GM18526 (cell line): ENCODE measurements around the gene SAP25.

Experiments used
- POLR2A ChIP-seq: IDR thresholded peaks from 3 replicates; pipeline ENCODE4 v1.6.1; 2011; ENCODE audit not compliant: insufficient read length; ENCODE audit errors: extremely low read depth

The SAP25 gene

DNA sequence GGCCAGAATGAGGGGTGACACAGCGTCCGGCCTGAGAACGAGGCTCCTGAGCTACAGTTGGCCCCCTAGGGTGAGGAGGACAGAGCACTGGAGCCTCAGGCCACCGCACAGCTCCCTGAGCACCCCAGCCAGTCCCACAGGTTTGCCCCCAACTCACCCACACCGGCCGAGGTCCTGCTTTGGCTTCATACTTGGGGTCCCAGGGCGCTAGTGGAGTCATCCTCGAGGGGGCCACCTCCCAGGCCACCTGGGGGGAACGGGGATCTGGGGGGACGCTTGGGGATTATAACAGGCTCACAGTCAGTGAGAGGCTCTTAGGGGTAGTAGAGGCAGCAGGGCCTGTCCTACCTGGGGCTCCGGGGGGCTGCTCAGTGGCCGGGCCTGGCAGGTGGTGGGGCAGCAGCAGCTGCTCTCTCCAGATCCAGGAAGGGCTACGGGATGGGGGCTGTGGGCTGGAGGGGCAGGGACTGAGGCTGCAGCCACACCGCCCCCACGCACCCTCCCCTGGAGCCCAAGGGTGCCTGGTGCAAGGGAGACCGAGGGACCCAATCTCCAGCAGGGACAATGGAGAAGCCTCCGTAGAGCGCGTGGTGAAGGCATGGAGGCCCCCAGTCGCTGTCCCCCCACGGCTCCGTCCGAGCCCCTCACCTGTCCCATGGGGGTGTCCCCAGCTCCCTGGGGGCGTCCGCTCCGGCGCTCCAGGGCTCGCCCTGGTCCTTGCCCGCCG is 588 bp downstream of the SAP25 start:
- no peak for TF ChIP-seq POLR2A

DNA sequence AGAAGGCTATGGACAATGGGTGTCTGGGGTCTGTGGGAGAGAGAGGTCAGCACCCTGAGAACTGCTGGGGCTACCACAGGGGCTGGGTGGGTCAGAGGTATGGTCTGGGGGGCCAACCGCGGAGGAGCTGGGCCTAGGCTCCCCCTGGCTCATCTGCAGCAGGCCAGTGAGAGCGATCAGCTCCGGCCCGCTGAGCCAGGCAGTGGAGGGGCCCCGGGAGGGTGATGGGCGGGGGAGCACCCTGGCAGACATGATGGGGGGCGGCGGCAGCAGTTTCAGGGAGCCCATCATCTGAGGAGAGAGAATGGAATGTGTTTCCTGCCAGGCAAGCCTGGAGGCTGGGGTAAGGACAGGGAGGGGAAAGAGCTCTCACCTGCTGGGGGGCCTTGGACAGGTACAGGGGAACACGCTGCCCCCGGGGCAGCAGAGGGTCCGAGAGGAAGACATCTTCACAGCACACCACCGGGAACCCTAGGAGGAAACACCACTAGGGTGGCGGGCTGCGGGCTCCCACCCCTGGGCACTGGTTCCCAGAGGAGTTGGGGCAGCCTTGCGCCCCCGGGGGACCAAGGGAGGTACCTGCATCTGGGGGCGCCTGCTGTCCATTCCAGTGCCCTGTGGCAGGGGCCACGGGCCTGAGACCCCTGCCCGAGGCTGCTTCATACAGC is 1.3 kb downstream of the SAP25 start:
- TF ChIP-seq POLR2A, result no peak

DNA sequence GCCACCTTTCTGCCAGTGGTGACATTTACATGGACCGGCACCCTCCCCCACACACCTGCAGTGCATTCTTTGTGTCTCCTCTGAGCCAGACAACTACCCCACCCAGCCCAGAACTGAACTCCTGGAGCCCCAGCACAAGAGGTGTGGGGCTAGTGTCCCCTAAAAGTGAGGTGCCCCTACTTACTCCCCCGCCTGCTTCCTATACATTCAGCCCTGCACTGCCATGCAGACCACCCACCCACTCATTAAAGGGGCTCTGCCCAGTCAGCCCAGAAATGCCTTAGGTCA is 1.9 kb downstream of the SAP25 start:
- TF ChIP-seq POLR2A, result no peak

DNA sequence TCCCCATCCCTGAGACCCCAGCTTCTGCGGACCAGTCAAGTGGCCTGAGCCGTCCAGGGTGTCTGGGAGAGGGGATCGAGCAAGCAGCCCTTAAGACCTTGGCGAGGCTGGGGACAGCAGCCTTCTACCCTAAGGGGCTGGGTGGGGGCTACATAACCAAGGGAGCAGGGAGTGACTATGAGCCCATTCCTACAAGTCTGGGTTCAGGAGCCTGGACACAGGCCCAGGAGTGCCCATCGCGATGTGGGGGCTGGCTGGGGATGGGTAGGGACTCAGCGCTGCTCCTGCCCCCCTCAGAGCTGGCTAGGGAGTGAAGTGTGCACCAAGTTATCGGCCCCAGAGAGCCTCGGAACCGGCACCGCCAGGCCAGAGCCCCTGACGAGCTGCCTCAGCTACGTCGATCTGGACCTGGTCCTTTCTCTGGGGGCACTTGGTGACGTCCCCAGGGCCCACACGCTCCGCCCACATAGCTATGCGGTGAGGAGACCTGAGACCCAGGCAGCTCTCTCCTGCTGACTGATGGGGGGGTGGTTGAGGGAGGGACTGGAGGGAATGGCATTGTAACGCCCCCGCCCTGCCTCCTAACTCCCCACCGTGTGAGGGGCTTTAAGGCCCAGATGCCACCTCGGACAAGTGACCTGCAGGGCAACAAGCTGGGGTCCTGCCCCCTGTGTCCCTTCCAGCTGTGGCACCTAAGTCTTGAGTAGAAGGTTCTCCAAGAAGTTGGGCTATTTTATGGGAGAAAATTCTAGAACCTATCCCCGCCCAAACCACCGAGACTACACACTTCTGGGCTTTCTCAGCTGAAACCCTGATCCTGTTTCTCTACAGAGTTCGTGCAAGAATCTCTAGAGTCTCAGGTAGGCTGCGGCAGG is 2.5 kb downstream of the SAP25 start:
- TF ChIP-seq POLR2A, result no peak

DNA sequence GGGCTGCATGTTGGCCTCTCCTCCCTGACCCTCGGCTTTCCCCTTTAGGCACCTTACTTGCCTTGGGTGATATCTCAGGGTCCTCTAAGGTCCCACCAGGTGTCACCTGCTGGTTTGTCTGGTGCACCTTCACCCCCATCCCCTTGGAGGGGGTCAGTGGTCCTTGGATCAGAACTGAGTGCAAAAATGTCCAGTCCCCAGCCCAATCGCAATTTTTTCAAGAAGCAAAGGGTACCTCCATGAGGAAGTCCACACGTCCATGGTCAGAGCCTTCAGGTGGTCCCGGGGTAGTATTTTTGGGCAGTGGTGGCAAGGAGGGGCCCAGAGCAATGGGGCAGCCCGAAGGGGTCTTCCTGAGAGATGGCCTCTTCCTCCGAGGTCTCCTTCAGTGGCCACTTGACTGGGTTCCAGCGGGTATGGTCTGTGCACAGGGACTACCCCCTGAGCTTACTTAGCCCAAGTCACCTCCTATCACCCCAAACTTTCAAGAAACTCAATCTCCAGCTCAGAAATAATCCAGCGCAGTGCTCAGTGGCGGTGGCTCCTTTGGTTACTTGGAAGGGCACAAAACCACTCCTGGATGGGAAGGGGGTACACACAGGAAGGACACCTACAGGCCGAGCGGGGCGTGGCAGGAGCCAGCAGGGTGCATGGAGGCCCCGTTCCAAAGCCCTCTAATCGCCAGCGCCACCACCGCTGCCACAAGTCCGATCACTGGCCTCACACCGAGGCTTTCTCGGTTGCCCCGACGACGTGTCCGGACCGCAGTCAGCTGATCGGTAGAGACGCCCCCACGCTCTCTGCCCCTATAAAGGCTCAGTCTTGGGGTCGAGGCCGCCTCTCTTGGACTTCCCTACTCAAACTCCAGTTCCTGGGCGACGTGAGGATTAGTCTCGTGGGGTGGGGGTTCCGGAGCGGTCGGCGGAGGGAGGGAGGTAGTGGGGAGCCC is 4.5 kb downstream of the SAP25 start:
- TF ChIP-seq POLR2A, result no peak

DNA sequence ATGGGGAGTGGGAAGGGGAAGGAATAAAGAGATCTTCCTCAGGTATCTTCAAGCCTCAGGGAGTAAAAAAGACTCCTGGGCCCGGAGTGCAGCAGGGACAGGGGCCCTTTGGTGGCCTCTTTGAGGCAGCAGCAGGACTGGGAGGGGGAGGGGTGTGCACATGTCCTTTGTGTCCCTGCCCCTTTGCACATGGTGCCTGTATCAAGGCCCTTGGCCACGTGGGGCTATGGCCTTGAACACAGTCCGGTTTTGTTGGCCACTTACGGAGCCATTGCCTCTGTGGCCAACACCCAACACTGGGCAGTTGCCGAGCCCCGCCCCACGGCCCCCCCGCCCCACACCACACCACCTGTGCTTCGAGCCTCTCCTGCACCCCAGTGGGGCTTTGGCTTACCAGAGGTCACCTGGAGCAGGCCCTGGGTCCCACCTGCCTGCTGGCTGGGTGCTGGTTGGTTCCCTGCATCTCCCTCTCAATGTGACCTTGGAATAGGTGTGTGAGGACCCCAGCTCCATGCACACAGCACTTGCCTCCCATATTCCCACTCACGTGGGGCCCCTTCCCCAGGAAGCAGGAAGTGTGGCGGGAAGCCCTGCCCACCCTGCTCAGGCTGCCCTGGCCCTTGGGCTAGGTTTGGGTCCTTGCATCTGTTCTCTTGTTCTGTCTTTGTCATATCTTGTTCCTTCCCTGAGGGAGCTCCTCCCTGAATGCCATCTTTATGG is 5.4 kb downstream of the SAP25 start:
- peak; percentile 12 for TF ChIP-seq POLR2A

DNA sequence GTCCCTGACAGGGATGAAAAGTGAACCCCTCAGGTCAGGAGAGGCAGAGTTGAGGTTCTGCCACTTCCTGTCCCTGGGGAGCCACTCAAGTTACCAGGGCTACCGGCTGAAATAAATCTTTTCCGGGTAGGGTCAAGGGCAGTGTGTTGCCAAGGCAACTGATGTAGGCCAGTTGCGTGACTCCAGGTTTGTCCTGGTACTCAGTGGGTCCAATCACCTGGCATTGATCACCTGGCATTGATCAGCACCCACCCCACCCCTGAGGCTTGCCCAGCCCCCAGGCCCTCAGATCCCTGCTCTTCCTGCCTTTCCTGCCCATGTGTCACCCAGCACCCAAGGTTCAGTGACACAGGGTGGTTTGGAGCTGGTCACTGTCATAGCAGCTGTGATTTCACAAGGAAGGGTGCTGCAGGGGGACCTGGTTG is 5.9 kb downstream of the SAP25 start:
- no peak for TF ChIP-seq POLR2A

DNA sequence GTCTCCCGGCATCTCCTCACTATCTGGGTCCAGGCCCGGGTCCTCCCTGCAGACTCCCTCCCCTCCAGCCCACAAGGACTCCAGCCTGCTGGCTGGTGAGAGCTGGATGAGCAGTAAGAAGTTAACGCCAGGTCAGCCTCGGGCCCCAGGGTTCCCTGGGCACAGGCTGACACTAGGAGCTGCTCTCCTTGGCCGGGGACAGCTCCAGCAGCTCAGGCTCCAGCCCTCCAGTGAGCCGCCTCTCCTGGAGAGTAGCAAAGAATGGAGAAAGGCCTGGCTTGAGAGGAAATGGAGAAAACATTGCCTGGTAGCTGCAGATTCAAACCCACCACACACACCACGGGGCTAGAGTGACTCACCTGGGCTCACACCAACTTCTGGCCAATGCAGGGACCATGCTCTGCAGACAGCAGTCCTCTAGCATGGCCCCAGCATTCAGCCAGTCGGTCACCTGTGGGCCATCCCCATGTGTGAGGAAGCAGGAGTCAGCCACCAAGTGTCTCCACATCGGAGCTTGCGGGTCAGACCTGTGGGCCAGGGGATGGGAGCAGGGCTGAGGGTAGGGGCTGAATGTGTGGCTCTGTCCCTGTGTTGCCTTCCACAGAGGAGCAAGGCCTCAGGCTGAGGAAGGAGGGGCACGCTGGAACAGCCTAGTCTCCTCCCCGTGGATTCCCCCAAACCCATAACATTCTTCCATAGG is 6.5 kb downstream of the SAP25 start:
- no peak for TF ChIP-seq POLR2A

DNA sequence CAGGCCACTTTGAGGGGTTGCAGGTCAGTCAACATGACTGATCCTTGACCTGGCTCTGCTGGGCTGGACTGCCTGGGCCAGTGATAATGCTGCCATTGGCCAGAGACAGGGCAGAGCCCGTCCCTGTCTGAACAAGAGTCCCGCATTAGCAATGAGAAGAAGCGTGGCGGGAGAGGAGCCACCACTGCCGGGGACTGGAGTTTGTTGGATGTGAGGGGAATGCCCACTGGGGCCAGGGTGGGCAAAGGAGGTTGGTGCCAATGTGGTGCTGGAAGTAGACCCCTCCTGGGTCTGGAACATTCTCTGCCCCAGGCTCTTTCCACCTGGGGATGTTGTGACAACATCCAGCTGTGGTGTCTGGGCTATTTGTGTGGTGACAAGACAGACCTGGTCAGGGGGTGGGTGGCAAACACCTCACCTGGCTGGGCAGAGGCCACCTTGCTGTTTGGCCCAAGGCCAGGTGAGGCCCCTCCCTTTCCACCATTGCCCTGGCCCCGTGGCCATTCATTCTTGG is 7.6 kb downstream of the SAP25 start:
- TF ChIP-seq POLR2A, result no peak

DNA sequence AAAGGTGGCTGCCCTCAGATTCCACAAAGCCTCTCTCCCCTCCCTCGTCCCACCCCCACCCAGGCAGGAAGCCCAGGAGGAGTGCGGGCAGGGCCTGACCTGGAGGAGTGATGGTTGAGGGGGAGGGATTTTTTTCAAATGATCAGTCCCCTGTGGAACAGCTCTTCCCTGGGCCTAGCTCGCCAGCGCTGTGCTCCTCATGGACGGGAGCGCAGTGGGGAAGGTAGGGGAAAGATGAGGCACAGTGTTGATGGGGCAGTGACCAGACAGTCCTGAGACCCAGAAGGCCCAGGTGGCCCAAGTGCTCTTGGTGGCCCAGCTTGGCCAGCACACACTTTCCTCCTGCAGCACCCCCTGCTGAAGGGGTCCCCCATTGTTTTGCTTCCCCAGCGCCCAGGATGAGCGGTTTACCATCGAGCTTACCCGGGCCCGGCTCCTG is 8.5 kb downstream of the SAP25 start:
- TF ChIP-seq POLR2A, result no peak

DNA sequence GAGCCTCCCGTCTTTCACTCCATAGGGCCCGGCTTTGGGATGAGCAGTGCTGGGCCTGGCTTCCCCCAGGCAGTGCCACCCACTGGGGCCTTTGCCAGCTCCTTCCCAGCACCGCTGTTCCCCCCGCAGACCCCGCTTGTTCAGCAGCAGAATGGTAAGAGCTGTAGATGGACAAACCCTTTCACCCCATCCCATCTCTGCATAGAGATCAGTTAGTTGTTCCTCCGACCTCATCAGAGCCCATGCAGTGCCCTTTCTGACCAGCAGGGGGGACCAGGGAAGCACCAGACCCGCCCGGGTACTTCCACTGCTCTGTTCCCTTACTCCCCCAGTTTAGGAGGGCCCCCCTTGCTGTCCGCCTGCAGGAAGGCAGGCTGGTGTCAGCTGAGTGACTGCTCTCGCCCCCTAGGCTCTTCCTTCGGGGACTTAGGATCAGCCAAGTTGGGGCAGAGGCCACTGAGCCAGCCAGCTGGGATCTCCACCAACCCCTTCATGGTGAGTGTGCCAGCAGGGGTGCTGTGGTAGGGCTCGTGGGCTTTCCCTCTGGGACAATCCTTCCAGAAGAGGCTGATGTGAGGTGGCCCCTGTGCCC is 9.8 kb downstream of the SAP25 start:
- no peak for TF ChIP-seq POLR2A

DNA sequence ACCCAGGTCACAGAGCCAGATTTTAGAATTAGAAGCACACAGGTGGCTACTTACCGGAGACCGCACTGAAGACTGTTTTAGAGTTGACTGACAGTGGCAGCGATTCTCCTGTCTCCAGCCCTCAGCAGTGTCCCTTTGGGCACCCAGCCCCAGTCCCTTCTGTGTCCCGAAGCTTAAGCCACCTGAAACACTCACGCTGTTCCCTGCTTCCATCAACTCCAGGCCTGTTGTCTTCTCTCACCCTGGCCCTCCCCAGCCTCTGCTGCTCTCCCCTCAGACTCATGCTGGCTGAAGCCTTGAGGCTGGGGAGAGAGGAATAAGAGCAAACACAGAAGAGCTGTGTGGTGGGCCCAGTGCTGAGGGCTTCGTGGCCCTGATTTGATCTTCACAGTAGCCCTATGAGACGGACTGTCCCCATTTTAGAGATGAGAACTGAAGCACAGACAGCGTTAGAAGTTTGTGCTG is 10.6 kb downstream of the SAP25 start:
- no peak for TF ChIP-seq POLR2A

DNA sequence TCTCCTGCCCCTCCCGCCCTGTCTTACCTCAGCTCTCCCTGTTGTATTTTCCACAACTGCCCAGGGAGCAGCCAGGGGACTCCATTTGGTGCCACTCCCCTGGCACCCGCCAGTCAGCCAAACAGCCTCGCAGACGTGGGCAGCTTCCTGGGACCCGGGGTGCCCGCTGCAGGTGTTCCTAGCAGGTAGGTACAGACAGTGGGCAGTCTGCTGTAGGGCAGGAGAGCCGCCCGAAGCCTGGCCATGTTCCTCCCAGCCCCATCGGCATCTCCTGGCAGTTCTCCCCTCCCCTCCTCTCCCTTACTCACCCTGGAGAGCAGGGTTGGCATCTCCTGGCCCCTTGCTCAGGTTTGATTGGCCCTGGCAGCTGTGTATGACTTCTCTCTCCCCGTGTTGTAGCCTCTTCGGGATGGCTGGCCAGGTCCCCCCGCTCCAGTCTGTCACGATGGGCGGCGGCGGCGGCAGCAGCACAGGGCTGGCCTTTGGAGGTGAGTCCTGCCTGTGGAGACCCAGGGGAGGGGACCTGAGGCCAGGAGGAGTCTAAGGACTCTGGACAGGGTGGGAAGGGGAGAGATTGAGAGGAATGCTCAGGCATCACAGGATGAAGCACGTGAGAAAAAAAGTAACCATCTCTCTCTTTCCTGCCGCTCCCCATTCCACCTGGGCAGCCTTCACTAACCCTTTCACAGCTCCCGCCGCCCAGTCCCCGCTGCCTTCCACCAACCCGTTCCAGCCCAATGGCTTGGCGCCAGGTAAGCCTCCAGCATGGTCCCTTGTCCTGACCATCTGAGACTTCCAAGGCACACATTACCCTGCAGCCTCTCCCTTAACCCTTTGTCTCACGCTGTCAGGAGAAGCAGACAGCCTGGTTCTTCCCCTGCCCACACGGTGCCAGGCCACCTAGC is 11.3 kb downstream of the SAP25 start:
- TF ChIP-seq POLR2A, result no peak
